H1 (cell line): ENCODE data around the gene CRTC1. TPM values are rescaled to one million over a fixed set of nuclear protein-coding genes. Genes with fewer than 3 reads are reported as not detected.

Experiments
- BACH1 ChIP-seq: IDR thresholded peaks from 2 replicates; pipeline ENCODE4 v1.6.1; 2012; ENCODE audit warnings: low read length, improper control_type of control experiment
- BCL11A ChIP-seq, 2 experiments: IDR thresholded peaks; one replicate each; pipeline ENCODE4 v1.6.1; 2011; ENCODE audit warnings: low read depth in 2 of 2, low read length in 2 of 2, mild to moderate bottlenecking in 2 of 2
- CEBPB ChIP-seq: IDR thresholded peaks from 2 replicates; pipeline ENCODE4 v1.6.1; 2012; ENCODE audit warnings: low read depth, low read length
- RBBP5 ChIP-seq: IDR thresholded peaks from 2 replicates; pipeline ENCODE4 v1.7.1; 2012; ENCODE audit warnings: low read depth, mild to moderate bottlenecking, inconsistent platforms, low read length, moderate library complexity, borderline replicate concordance
- SIX5 ChIP-seq: IDR thresholded peaks from 2 replicates; pipeline ENCODE4 v1.6.1; 2011; ENCODE audit warnings: mild to moderate bottlenecking, low read depth, low read length
- polyA plus RNA-seq, 7 experiments: library from polyadenylated mRNA; depleted of rRNA in 3 of 7; stranded (reverse) in 5 of 7; unstranded in 2 of 7; fragments of >200 nt in 5 of 7; fragments of 200-250 nt in 2 of 7; gene quantifications; 1 replicate in 5 of 7; 2 replicates in 1 of 7; 4 replicates in 1 of 7; pipeline versions ENCODE4 v1.2.1 to v1.2.3, GENCODE V29; 2011 to 2013; ENCODE audit warnings: missing spikeins in 2 of 7, mixed read lengths in 2 of 7
- total RNA-seq: library from RNA; stranded (reverse); fragmentation: NEBNext Ultra II Directional; extraction: Animal tissue kit (Norgen Biotek cat#: 25700); gene quantifications from 2 replicates; pipeline ENCODE4 v1.2.1, GENCODE V29; 2021
- TF ChIP-seq, protein P1 (sequence below): fragments of 300-600 bp; sonication (generic); IDR thresholded peaks from 2 replicates; pipeline ENCODE4 v1.7.1; 2012; ENCODE audit warnings: low read length, moderate library complexity, mild to moderate bottlenecking, inconsistent platforms; ENCODE audit not compliant: insufficient replicate concordance

CRTC1 gene
- total and polyA plus RNA-seq, 2 of the 8 experiments (the other 6 are each of a cell fraction or from before 2014, with no cell fraction given): 2.9 to 8.5 TPM

DNA sequence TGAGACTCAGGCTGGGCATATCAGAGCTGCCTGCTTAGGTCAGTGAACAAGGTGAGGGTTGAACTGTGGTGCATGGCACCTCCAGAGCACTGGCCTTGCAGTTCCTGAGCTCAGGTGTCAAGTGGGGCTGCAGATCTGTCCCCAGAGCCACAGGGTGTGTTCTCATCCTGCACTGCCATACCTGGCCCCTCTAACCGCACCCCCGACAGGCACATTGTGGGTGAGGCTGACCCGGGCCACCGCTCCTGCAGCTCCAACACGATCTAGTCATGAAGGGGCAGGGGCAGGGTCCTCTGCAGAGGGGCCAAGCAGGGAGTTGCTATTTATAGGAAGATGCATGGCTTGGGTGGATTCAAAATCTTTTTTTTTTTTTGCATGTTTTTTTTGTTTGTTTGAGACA is 16.7 kb upstream of the CRTC1 start (continued):
- TF ChIP-seq, protein P1, sequence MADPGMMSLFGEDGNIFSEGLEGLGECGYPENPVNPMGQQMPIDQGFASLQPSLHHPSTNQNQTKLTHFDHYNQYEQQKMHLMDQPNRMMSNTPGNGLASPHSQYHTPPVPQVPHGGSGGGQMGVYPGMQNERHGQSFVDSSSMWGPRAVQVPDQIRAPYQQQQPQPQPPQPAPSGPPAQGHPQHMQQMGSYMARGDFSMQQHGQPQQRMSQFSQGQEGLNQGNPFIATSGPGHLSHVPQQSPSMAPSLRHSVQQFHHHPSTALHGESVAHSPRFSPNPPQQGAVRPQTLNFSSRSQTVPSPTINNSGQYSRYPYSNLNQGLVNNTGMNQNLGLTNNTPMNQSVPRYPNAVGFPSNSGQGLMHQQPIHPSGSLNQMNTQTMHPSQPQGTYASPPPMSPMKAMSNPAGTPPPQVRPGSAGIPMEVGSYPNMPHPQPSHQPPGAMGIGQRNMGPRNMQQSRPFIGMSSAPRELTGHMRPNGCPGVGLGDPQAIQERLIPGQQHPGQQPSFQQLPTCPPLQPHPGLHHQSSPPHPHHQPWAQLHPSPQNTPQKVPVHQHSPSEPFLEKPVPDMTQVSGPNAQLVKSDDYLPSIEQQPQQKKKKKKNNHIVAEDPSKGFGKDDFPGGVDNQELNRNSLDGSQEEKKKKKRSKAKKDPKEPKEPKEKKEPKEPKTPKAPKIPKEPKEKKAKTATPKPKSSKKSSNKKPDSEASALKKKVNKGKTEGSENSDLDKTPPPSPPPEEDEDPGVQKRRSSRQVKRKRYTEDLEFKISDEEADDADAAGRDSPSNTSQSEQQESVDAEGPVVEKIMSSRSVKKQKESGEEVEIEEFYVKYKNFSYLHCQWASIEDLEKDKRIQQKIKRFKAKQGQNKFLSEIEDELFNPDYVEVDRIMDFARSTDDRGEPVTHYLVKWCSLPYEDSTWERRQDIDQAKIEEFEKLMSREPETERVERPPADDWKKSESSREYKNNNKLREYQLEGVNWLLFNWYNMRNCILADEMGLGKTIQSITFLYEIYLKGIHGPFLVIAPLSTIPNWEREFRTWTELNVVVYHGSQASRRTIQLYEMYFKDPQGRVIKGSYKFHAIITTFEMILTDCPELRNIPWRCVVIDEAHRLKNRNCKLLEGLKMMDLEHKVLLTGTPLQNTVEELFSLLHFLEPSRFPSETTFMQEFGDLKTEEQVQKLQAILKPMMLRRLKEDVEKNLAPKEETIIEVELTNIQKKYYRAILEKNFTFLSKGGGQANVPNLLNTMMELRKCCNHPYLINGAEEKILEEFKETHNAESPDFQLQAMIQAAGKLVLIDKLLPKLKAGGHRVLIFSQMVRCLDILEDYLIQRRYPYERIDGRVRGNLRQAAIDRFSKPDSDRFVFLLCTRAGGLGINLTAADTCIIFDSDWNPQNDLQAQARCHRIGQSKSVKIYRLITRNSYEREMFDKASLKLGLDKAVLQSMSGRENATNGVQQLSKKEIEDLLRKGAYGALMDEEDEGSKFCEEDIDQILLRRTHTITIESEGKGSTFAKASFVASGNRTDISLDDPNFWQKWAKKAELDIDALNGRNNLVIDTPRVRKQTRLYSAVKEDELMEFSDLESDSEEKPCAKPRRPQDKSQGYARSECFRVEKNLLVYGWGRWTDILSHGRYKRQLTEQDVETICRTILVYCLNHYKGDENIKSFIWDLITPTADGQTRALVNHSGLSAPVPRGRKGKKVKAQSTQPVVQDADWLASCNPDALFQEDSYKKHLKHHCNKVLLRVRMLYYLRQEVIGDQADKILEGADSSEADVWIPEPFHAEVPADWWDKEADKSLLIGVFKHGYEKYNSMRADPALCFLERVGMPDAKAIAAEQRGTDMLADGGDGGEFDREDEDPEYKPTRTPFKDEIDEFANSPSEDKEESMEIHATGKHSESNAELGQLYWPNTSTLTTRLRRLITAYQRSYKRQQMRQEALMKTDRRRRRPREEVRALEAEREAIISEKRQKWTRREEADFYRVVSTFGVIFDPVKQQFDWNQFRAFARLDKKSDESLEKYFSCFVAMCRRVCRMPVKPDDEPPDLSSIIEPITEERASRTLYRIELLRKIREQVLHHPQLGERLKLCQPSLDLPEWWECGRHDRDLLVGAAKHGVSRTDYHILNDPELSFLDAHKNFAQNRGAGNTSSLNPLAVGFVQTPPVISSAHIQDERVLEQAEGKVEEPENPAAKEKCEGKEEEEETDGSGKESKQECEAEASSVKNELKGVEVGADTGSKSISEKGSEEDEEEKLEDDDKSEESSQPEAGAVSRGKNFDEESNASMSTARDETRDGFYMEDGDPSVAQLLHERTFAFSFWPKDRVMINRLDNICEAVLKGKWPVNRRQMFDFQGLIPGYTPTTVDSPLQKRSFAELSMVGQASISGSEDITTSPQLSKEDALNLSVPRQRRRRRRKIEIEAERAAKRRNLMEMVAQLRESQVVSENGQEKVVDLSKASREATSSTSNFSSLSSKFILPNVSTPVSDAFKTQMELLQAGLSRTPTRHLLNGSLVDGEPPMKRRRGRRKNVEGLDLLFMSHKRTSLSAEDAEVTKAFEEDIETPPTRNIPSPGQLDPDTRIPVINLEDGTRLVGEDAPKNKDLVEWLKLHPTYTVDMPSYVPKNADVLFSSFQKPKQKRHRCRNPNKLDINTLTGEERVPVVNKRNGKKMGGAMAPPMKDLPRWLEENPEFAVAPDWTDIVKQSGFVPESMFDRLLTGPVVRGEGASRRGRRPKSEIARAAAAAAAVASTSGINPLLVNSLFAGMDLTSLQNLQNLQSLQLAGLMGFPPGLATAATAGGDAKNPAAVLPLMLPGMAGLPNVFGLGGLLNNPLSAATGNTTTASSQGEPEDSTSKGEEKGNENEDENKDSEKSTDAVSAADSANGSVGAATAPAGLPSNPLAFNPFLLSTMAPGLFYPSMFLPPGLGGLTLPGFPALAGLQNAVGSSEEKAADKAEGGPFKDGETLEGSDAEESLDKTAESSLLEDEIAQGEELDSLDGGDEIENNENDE: no peak
- TF ChIP-seq RBBP5: no peak
- TF ChIP-seq BACH1: no peak
- no peak for TF ChIP-seq CEBPB
- TF ChIP-seq BCL11A (IDR thresholded peaks at IDR 0.05; ENCODE audit: low read depth in 2 of 2, low read length in 2 of 2): no peak
- TF ChIP-seq SIX5: no peak
